Suprapubic skin (tissue), 3 donors: ENCODE measurements around the gene MFSD6.

Experiments
- CTCF ChIP-seq, 2 donors: fragments of 200-600 bp in 1 of 2; fragments of 450-650 bp in 1 of 2; sonication (generic) in 1 of 2; IDR thresholded peaks; one replicate each; pipeline ENCODE4 v1.5.1; 2016 to 2019; ENCODE audit warnings: antibody characterized with exemption in 2 of 2, mild to moderate bottlenecking in 1 of 2, moderate library complexity in 1 of 2
- POLR2A ChIP-seq, 2 donors: fragments of 450-650 bp; IDR thresholded peaks; one replicate each; pipeline ENCODE4 v1.6.1; 2017; ENCODE audit warnings: antibody characterized with exemption in 2 of 2, mild to moderate bottlenecking in 2 of 2, moderate library complexity in 2 of 2

DNA sequence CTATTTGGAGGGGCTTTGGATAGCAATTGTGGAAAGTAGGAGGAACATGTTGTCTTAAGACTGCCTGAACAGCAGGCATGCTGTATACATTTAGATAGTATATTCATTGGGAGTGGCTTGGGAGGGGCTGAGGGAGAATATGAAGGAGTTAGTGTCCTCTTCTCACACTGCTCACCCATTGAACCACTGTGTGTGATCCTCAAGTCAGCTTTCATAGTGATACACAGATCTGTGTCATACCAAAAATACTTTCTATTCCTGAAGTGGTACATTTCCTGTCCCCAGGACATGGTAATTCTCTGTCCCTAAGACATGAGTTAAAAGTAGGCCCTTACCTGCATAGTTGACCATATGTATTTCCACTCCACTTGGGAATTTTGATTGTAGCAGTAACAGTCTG, 116.8 kb downstream of the MFSD6 start:
- TF ChIP-seq CTCF (IDR thresholded peaks at IDR 0.05) (no peak), POLR2A (IDR thresholded peaks at IDR 0.05) (no peak)
